SH-SY5Y (cell line): ENCODE measurements around the gene GCK.

ENCODE experiments used
- GATA2 ChIP-seq: IDR thresholded peaks from 2 replicates; pipeline ENCODE4 v1.6.1; 2011; ENCODE audit warnings: mild to moderate bottlenecking, low read depth, low read length
- GATA3 ChIP-seq: IDR thresholded peaks from 2 replicates; pipeline ENCODE4 v1.6.1; 2011; ENCODE audit warnings: low read depth, mild to moderate bottlenecking, low read length, moderate library complexity

GRCh38 chr7:44107961-44108767 is 81.1 kb downstream of the GCK start:
- TF ChIP-seq GATA3 (no peak), GATA2 (no peak)
